ENCODE measurements around the gene MARS2.

DNA sequence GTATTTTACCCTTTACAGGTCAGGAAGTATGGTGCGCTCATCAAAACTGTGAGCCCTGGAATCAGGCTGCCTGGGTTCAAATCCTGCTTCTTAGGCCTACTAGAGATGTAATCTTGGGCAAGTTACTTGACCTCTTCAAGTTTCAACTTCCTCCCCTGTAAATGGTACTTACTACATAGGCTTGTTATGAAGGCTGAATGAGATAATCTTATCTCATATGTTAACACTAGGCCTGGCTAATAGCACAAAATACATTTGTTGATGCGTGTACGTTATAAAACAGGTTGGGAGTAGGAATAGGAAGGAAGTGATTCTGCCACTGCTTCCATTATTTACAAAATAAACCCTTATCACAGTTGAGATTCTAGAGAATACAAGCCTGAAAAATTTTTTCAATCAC lies 28.1 kb upstream of the MARS2 start:
- TF ChIP-seq HDAC2 (IDR thresholded peaks at IDR 0.05) (no peak), POLR2AphosphoS2 (conservative IDR thresholded peaks at IDR 0.05; ENCODE audit: low read length) (no peak), RCOR1 (IDR thresholded peaks at IDR 0.05; ENCODE audit: low read depth, low read length) (no peak), POLR2A (IDR thresholded peaks at IDR 0.05; ENCODE audit: low read length) (no peak), ZFP36 (IDR thresholded peaks at IDR 0.05; ENCODE audit: borderline replicate concordance, partially characterized antibody) (no peak), EHF (CRISPR knock-in tag; IDR thresholded peaks at IDR 0.05) (no peak), FOSB (CRISPR knock-in tag; IDR thresholded peaks at IDR 0.05) (no peak), ZNF302 (CRISPR knock-in tag; IDR thresholded peaks at IDR 0.05) (no peak)
- TF ChIP-seq, protein P1, sequence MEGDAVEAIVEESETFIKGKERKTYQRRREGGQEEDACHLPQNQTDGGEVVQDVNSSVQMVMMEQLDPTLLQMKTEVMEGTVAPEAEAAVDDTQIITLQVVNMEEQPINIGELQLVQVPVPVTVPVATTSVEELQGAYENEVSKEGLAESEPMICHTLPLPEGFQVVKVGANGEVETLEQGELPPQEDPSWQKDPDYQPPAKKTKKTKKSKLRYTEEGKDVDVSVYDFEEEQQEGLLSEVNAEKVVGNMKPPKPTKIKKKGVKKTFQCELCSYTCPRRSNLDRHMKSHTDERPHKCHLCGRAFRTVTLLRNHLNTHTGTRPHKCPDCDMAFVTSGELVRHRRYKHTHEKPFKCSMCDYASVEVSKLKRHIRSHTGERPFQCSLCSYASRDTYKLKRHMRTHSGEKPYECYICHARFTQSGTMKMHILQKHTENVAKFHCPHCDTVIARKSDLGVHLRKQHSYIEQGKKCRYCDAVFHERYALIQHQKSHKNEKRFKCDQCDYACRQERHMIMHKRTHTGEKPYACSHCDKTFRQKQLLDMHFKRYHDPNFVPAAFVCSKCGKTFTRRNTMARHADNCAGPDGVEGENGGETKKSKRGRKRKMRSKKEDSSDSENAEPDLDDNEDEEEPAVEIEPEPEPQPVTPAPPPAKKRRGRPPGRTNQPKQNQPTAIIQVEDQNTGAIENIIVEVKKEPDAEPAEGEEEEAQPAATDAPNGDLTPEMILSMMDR (IDR thresholded peaks at IDR 0.05), result no peak
- TF ChIP-seq, protein P2, sequence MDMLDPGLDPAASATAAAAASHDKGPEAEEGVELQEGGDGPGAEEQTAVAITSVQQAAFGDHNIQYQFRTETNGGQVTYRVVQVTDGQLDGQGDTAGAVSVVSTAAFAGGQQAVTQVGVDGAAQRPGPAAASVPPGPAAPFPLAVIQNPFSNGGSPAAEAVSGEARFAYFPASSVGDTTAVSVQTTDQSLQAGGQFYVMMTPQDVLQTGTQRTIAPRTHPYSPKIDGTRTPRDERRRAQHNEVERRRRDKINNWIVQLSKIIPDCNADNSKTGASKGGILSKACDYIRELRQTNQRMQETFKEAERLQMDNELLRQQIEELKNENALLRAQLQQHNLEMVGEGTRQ (IDR thresholded peaks at IDR 0.05), result no peak
